K562 (cell line): ENCODE measurements around the gene ACBD6. TPM values are rescaled to one million over a fixed set of nuclear protein-coding genes. Genes with fewer than 3 reads are reported as not detected.

ENCODE experiments used
- ERF ChIP-seq: fragments of 450-650 bp; formaldehyde crosslinking; IDR thresholded peaks from 2 replicates; pipeline ENCODE4 v1.4.0; 2020; ENCODE audit warnings: mild to moderate bottlenecking, mixed read lengths
- PRMT5 ChIP-seq: sonication (generic); formaldehyde crosslinking; IDR thresholded peaks from 2 replicates; pipeline ENCODE4 v1.5.0; 2020; ENCODE audit warnings: missing genetic modification reagents
- STAG1 ChIP-seq: sonication (generic); formaldehyde crosslinking; IDR thresholded peaks from 2 replicates; pipeline ENCODE4 v1.5.0; 2020; ENCODE audit warnings: missing genetic modification reagents, borderline replicate concordance
- ZNF165 ChIP-seq: fragments of 250-450 bp; sonication (Bioruptor Pico); IDR thresholded peaks from 2 replicates; pipeline ENCODE4 v1.4.0; 2020; ENCODE audit warnings: borderline replicate concordance
- polyA plus RNA-seq, 8 experiments: library from polyadenylated mRNA; depleted of rRNA in 4 of 8; stranded (reverse) in 5 of 8; unstranded in 3 of 8; fragments of >200 nt; fragmentation: Nextera tagmentation in 2 of 8; fragmentation: Illumina TruSeq in 1 of 8; extraction: Ambion mirVana in 2 of 8; extraction: Trizol in 1 of 8; gene quantifications; 2 replicates each; pipeline versions ENCODE4 v1.2.1 to v1.2.3, GENCODE V29; 2011 to 2014; ENCODE audit warnings: inconsistent platforms in 1 of 8, missing spikeins in 1 of 8
- total RNA-seq, 7 experiments: library from RNA; depleted of rRNA in 6 of 7; stranded (reverse); fragments of >200 nt in 6 of 7; fragmentation: Illumina TruSeq in 2 of 7; extraction: Trizol in 2 of 7; gene quantifications; 2 replicates each; pipeline versions ENCODE4 v1.2.1 to v1.2.3, GENCODE V29; 2011 to 2021; ENCODE audit warnings: low replicate concordance in 1 of 7
- TF ChIP-seq, protein P1 (sequence below): fragments of 450-650 bp; IDR thresholded peaks from 2 replicates; pipeline ENCODE4 v1.6.1; 2017; ENCODE audit warnings: antibody characterized with exemption
- TF ChIP-seq, protein P2 (sequence below): fragments of 250-450 bp; sonication (Bioruptor Pico); IDR thresholded peaks from 2 replicates; pipeline ENCODE4 v1.4.0; 2020; ENCODE audit warnings: mild to moderate bottlenecking, moderate library complexity, borderline replicate concordance

The ACBD6 gene
- total and polyA plus RNA-seq, 9 of the 15 experiments (the other 6 are each of a cell fraction or from before 2014, with no cell fraction given), result 16.9 to 107 (median 77.7) TPM

DNA sequence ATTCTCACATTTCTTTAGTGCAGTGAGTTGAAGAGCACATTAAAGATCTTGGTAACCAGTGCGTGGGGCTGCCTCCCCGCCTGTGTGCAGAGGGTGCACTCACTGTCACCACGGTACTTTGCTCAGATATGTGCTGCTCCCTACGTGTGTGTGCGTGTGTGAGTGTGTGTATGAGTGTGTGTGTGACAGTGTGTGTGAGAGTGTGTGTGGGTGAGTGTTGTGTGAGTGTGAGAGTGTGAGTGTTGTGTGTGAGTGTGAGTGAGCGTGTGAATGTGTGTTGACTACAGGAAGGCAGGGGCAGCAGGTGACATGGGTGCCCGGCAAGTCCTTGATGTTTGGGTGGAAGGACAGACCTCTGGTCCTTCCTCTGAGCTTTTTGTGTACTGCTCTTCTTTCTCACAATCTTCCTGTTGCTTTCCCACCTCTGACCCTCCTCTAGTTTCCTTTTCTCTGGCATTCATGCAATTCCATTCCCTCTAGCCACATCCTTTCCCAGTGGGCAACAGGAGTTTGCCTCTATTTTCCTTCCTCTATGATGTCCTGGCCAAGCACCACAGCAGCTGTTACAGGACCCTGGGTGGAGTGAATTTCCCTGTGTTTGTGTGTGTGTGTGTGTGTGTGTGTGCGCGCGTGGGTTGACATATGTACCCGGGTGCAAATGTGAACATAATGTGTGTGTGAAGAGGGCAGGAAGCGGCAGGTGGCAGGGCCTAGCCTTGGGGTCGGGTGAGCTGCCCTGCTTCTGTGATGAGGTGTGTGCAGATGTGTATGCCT lies 252.5 kb downstream of the ACBD6 start (continued):
- TF ChIP-seq, protein P1, sequence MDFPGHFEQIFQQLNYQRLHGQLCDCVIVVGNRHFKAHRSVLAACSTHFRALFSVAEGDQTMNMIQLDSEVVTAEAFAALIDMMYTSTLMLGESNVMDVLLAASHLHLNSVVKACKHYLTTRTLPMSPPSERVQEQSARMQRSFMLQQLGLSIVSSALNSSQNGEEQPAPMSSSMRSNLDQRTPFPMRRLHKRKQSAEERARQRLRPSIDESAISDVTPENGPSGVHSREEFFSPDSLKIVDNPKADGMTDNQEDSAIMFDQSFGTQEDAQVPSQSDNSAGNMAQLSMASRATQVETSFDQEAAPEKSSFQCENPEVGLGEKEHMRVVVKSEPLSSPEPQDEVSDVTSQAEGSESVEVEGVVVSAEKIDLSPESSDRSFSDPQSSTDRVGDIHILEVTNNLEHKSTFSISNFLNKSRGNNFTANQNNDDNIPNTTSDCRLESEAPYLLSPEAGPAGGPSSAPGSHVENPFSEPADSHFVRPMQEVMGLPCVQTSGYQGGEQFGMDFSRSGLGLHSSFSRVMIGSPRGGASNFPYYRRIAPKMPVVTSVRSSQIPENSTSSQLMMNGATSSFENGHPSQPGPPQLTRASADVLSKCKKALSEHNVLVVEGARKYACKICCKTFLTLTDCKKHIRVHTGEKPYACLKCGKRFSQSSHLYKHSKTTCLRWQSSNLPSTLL, result no peak
- TF ChIP-seq, protein P2, sequence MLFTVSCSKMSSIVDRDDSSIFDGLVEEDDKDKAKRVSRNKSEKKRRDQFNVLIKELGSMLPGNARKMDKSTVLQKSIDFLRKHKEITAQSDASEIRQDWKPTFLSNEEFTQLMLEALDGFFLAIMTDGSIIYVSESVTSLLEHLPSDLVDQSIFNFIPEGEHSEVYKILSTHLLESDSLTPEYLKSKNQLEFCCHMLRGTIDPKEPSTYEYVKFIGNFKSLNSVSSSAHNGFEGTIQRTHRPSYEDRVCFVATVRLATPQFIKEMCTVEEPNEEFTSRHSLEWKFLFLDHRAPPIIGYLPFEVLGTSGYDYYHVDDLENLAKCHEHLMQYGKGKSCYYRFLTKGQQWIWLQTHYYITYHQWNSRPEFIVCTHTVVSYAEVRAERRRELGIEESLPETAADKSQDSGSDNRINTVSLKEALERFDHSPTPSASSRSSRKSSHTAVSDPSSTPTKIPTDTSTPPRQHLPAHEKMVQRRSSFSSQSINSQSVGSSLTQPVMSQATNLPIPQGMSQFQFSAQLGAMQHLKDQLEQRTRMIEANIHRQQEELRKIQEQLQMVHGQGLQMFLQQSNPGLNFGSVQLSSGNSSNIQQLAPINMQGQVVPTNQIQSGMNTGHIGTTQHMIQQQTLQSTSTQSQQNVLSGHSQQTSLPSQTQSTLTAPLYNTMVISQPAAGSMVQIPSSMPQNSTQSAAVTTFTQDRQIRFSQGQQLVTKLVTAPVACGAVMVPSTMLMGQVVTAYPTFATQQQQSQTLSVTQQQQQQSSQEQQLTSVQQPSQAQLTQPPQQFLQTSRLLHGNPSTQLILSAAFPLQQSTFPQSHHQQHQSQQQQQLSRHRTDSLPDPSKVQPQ (CRISPR knock-in tag), result no peak
- TF ChIP-seq STAG1 (CRISPR knock-in tag) (no peak), PRMT5 (CRISPR knock-in tag) (no peak), ZNF165 (CRISPR knock-in tag) (no peak), ERF (CRISPR knock-in tag) (no peak)
